DOHH2 (cell line): ENCODE data around the gene SMARCA1.

Experiments
- H3F3A ChIP-seq: fragments of 200-600 bp; sonication (generic), shearing (Covaris generic); 2 replicates; pipeline ENCODE4 v1.6.0; 2016; ENCODE audit warnings: antibody characterized with exemption, mild to moderate bottlenecking; ENCODE audit not compliant: control insufficient read depth, insufficient read depth
- H3K27ac ChIP-seq: fragments of 200-600 bp; sonication (generic); 2 replicates; pipeline ENCODE4 v1.5.1; 2014; ENCODE audit warnings: low read depth, mild to moderate bottlenecking, low read length, moderate library complexity
- H3K27me3 ChIP-seq: fragments of 200-600 bp; sonication (generic); 2 replicates; pipeline ENCODE4 v1.6.1; 2014; ENCODE audit warnings: mild to moderate bottlenecking, low read length, mixed read lengths; ENCODE audit not compliant: control insufficient read depth
- H3K36me3 ChIP-seq: fragments of 200-600 bp; sonication (generic); 2 replicates; pipeline ENCODE4 v1.6.1; 2014; ENCODE audit warnings: mild to moderate bottlenecking, low read length, moderate library complexity, mixed read lengths; ENCODE audit not compliant: control insufficient read depth
- H3K4me1 ChIP-seq: fragments of 200-600 bp; sonication (generic); 2 replicates; pipeline ENCODE4 v1.6.1; 2014; ENCODE audit warnings: mild to moderate bottlenecking, low read length, mixed read lengths; ENCODE audit not compliant: control insufficient read depth
- H3K4me2 ChIP-seq: fragments of 200-600 bp; sonication (generic); 2 replicates; pipeline ENCODE4 v1.6.0; 2014; ENCODE audit warnings: mild to moderate bottlenecking, low read length, moderate library complexity
- H3K4me3 ChIP-seq: fragments of 200-600 bp; sonication (generic); 2 replicates; pipeline ENCODE4 v1.5.1; 2014; ENCODE audit warnings: mild to moderate bottlenecking, low read length, mixed read lengths
- H3K79me2 ChIP-seq: fragments of 200-600 bp; sonication (generic); 2 replicates; pipeline ENCODE4 v1.6.1; 2014; ENCODE audit warnings: mild to moderate bottlenecking, low read length, mixed read lengths; ENCODE audit not compliant: control insufficient read depth
- H3K9me2 ChIP-seq: fragments of 200-600 bp; sonication (generic); replicated peaks from 2 replicates; pipeline ENCODE4 v1.6.1; 2014; ENCODE audit warnings: mild to moderate bottlenecking, low read length, mixed read lengths; ENCODE audit not compliant: control insufficient read depth
- H3K9me3 ChIP-seq: fragments of 200-600 bp; sonication (generic); 2 replicates; pipeline ENCODE4 v1.6.1; 2014; ENCODE audit warnings: antibody characterized with exemption, low read length, mixed read lengths; ENCODE audit not compliant: control insufficient read depth, insufficient read depth
- H4K20me1 ChIP-seq: fragments of 200-600 bp; sonication (generic); 2 replicates; pipeline ENCODE4 v1.6.0; 2014; ENCODE audit warnings: low read depth, mild to moderate bottlenecking, antibody characterized with exemption, low read length, moderate library complexity; ENCODE audit not compliant: control insufficient read depth, insufficient read depth
- CTCF ChIP-seq: fragments of 200-600 bp; sonication (generic); IDR thresholded peaks from one replicate; pipeline ENCODE4 v1.5.1; 2014; ENCODE audit warnings: antibody characterized with exemption, mild to moderate bottlenecking, low read depth, low read length; ENCODE audit not compliant: poor library complexity, severe bottlenecking
- EZH2phosphoT487 ChIP-seq: fragments of 200-600 bp; sonication (generic); IDR thresholded peaks from 2 replicates; pipeline ENCODE4 v1.6.1; 2017; ENCODE audit warnings: borderline replicate concordance, mild to moderate bottlenecking, antibody characterized with exemption, low read length, moderate library complexity, mixed read lengths

SMARCA1 gene

GRCh38 chrX:129403974-129404669 lies 119.2 kb downstream of the SMARCA1 start:
- H3K9me3 ChIP-seq = no peaks in the 10 kb centered on the region
- no peak overlapping the region for H3K4me3 ChIP-seq
- H3K4me1 ChIP-seq = no peaks in the 10 kb centered on the region
- no peaks in the 10 kb centered on the region for H4K20me1 ChIP-seq
- no peaks in the 10 kb centered on the region for H3F3A ChIP-seq
- H3K9me2 ChIP-seq = no peaks in the 10 kb centered on the region
- no peaks in the 10 kb centered on the region for H3K27me3 ChIP-seq
- no peak overlapping the region for H3K27ac ChIP-seq
- H3K36me3 ChIP-seq = no peaks in the 10 kb centered on the region
- no peak overlapping the region for H3K4me2 ChIP-seq
- TF ChIP-seq EZH2phosphoT487 (no peak), CTCF (no peak)
- no peaks in the 10 kb centered on the region for H3K79me2 ChIP-seq
